Endodermal cell (in vitro differentiated cells): ENCODE results near the gene DNMT3A. TPM values are rescaled to one million over a fixed set of nuclear protein-coding genes. Genes with fewer than 3 reads are reported as not detected.
"Not testable (repeated sequence)": the region's sequence is repeated elsewhere in the genome, so short reads cannot be mapped to it uniquely, and the experiment has no call there.

Source experiments
- DNase-seq: peaks from one replicate; pipeline ENCODE4 v3.0.0-alpha.2; 2017
- H3K27ac ChIP-seq: 2 replicates; pipeline ENCODE4 v1.5.1; 2013; ENCODE audit warnings: mild to moderate bottlenecking, low read depth, low read length, moderate library complexity
- H3K27me3 ChIP-seq: 2 replicates; pipeline ENCODE4 v1.6.1; 2013; ENCODE audit warnings: mild to moderate bottlenecking, low read length, moderate library complexity; ENCODE audit not compliant: insufficient read depth, control insufficient read depth, poor library complexity, severe bottlenecking
- H3K36me3 ChIP-seq: 2 replicates; pipeline ENCODE4 v1.7.0; 2013; ENCODE audit warnings: mild to moderate bottlenecking, low read length, moderate library complexity; ENCODE audit not compliant: control insufficient read depth, insufficient read depth
- H3K4me1 ChIP-seq: one replicate; pipeline ENCODE4 v1.7.0; 2013; ENCODE audit warnings: low read length; ENCODE audit not compliant: control insufficient read depth, insufficient read depth
- H3K4me3 ChIP-seq: 2 replicates; pipeline ENCODE4 v1.5.1; 2013; ENCODE audit warnings: mild to moderate bottlenecking, low read length, moderate library complexity
- H3K9ac ChIP-seq: 2 replicates; pipeline ENCODE4 v1.6.1; 2013; ENCODE audit warnings: mild to moderate bottlenecking, low read length, moderate library complexity; ENCODE audit not compliant: poor library complexity, severe bottlenecking; ENCODE audit errors: extremely low read depth
- H3K9me3 ChIP-seq: 2 replicates; pipeline ENCODE4 v1.6.1; 2013; ENCODE audit warnings: mild to moderate bottlenecking, low read length, moderate library complexity; ENCODE audit not compliant: control insufficient read depth
- H3K27ac Mint-ChIP-seq: 2 replicates; pipeline ENCODE4 v1.8.0; 2020; ENCODE audit warnings: mixed read lengths
- H3K27me3 Mint-ChIP-seq: 2 replicates; pipeline ENCODE4 v1.8.0; 2021; ENCODE audit warnings: mild to moderate bottlenecking, mixed read lengths; ENCODE audit not compliant: insufficient read depth
- H3K36me3 Mint-ChIP-seq: 2 replicates; pipeline ENCODE4 v1.8.0; 2020; ENCODE audit warnings: low read depth, mixed read lengths
- H3K4me1 Mint-ChIP-seq: 2 replicates; pipeline ENCODE4 v1.8.0; 2020; ENCODE audit warnings: mixed read lengths
- H3K4me3 Mint-ChIP-seq: 2 replicates; pipeline ENCODE4 v1.8.0; 2020; ENCODE audit warnings: mild to moderate bottlenecking, moderate library complexity, mixed read lengths
- H3K9me3 Mint-ChIP-seq: 2 replicates; pipeline ENCODE4 v1.8.0; 2020; ENCODE audit warnings: mild to moderate bottlenecking, mixed read lengths
- WGBS, 2 experiments: methylation state at CpG; one replicate each; pipeline versions ENCODE4 v1.1.5 to v1.1.7; 2013; ENCODE audit warnings: missing lambda C conversion rate in 2 of 2, mixed read lengths in 1 of 2; ENCODE audit not compliant: insufficient coverage in 1 of 2, insufficient read length in 1 of 2; 5-methylcytosine and 5-hydroxymethylcytosine counted together
- total RNA-seq, 2 donors: library from RNA; stranded (reverse); fragmentation: NEBNext Ultra II Directional in 1 of 2; extraction: Animal tissue kit (Norgen Biotek cat#: 25700) in 1 of 2; gene quantifications; 2 replicates in 1 of 2; 3 replicates in 1 of 2; pipeline ENCODE4 v1.2.1, GENCODE V29; 2021
- TF ChIP-seq, protein P1 (sequence below): fragments of 200-600 bp; sonication (generic); conservative IDR thresholded peaks from 2 replicates; pipeline ENCODE4 v1.5.0; 2021; ENCODE audit warnings: antibody characterized with exemption, mild to moderate bottlenecking

The DNMT3A gene
- total RNA-seq, 2 donors from 2014 or later = 124 to 139 TPM

DNA sequence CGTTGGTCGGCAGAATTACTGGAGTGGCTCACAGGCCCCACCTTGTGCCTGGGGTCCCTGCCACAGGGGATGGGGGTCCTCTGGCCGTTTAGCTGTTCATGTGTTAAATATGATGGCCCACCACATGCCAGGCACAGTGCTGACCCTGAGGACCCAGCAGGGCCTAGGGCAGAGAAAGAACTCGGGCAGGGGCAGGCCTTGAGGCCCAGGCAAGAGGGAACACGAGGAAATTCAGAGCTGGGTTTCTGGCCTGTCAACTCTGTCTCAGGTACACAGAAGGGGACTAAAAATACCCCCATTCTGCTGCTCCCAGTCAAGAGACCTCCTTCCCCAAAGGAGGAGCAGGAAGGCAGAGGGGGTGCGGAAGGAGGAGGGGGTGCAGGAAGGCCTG lies 66.2 kb downstream of the DNMT3A start:
- Mint-ChIP-seq H3K9me3 (no peaks in the 10 kb centered on the region), H3K27me3 (peaks cover 2% of the 10 kb centered on the region), H3K4me3 (no peak overlapping the region), H3K4me1 (peaks cover 13% of the 10 kb centered on the region), H3K36me3 (no peaks in the 10 kb centered on the region), H3K27ac (no peak overlapping the region)
- H3K27me3 ChIP-seq = no peaks in the 10 kb centered on the region
- no peak overlapping the region for H3K9ac ChIP-seq
- no peak for DNase-seq
- H3K9me3 ChIP-seq = no peaks in the 10 kb centered on the region
- no peaks in the 10 kb centered on the region for H3K4me1 ChIP-seq
- no peak overlapping the region for H3K4me3 ChIP-seq
- WGBS, 2 experiments = 82% methylated on average over 4 to 6 of the region's 6 CpGs
- H3K36me3 ChIP-seq = no peaks in the 10 kb centered on the region
- TF ChIP-seq, protein P1, sequence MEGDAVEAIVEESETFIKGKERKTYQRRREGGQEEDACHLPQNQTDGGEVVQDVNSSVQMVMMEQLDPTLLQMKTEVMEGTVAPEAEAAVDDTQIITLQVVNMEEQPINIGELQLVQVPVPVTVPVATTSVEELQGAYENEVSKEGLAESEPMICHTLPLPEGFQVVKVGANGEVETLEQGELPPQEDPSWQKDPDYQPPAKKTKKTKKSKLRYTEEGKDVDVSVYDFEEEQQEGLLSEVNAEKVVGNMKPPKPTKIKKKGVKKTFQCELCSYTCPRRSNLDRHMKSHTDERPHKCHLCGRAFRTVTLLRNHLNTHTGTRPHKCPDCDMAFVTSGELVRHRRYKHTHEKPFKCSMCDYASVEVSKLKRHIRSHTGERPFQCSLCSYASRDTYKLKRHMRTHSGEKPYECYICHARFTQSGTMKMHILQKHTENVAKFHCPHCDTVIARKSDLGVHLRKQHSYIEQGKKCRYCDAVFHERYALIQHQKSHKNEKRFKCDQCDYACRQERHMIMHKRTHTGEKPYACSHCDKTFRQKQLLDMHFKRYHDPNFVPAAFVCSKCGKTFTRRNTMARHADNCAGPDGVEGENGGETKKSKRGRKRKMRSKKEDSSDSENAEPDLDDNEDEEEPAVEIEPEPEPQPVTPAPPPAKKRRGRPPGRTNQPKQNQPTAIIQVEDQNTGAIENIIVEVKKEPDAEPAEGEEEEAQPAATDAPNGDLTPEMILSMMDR = no peak
- H3K27ac ChIP-seq = no peak overlapping the region

DNA sequence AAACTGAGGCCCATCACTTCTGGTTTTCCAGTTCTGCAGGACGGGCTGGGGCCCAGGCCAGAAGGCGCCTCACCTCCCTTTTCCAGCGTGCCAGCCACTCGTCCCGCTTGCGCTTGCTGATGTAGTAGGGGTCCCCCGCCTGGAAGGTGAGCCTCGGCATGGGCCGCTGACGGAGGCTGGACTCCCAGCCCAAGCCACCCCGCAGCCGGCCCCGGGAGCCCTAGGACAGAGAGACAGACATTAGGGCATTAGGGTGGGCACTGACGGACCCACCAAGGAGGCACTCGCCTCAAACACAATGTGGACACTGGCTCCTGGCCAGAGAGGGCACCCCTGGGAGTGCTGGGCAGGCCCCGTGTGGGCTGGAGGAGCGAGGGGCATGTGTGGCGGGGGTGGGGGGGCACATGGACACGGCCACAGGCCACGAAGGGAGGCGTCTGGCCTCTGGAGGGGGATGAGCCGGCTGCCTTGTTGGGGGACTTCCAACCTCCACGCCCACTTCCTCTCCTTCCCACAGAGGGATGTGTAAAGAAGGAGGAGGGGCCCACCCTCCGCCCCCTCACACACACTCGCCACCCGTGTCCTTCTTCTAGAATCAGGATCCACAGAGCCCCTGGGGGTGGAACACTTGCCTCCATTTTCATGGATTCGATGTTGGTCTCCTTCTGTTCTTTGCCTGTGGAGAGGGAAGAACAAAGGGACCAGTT lies 66.7 kb downstream of the DNMT3A start:
- no peaks in the 10 kb centered on the region for H3K36me3 ChIP-seq
- Mint-ChIP-seq H3K9me3 (no peaks in the 10 kb centered on the region), H3K36me3 (no peaks in the 10 kb centered on the region), H3K4me1 (peaks cover 18% of the 10 kb centered on the region), H3K27me3 (peaks cover 2% of the 10 kb centered on the region), H3K4me3 (no peak overlapping the region), H3K27ac (no peak overlapping the region)
- H3K9me3 ChIP-seq = no peaks in the 10 kb centered on the region
- no peak overlapping the region for H3K9ac ChIP-seq
- WGBS, 2 experiments = 90 to 92% methylated on average over 4 to 27 of the region's 27 CpGs
- no peak overlapping the region for H3K27ac ChIP-seq
- no peak overlapping the region for H3K4me3 ChIP-seq
- DNase-seq = no peak
- H3K27me3 ChIP-seq = no peaks in the 10 kb centered on the region
- TF ChIP-seq, protein P1 = no peak
- peaks cover 3% of the 10 kb centered on the region for H3K4me1 ChIP-seq

DNA sequence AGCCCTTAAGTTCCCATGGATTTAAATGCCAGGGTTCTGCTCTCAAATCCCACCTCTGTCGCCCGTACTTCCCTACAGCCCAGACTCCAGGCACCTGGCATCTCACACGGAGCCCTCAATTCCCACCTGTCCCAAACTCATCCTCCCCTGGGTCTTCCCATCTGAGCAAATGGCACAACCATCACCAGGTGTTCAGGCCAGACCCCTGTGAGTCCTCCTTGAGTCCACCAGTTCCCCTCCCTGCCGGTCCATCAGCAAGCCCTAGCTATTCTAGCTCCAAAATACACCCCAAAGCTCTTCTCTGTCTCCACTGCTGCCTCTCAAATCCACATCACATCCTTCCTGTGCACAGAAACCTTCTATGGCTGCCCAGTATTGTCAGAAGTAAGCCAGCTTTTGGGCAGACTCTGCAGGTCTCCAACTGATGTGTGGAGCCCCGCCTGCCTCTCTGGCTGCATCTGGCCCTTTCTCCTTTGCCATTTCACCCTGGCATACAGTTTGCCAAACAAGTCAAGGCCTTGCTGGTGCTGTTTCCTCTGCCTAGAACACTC lies 67.7 kb downstream of the DNMT3A start:
- Histone ChIP-seq H3K27me3 (no peaks in the 10 kb centered on the region), H3K4me3 (no peak overlapping the region), H3K9me3 (no peaks in the 10 kb centered on the region), H3K27ac (no peak overlapping the region), H3K9ac (no peak overlapping the region), H3K36me3 (no peaks in the 10 kb centered on the region), H3K4me1 (peaks cover 5% of the 10 kb centered on the region)
- no peak overlapping the region for H3K4me3 Mint-ChIP-seq
- no peak overlapping the region for H3K27ac Mint-ChIP-seq
- peaks cover 2% of the 10 kb centered on the region for H3K36me3 Mint-ChIP-seq
- WGBS, 2 experiments = 86 to 94% methylated on average over 2 to 5 of the region's 5 CpGs
- peaks cover 2% of the 10 kb centered on the region for H3K27me3 Mint-ChIP-seq
- H3K4me1 Mint-ChIP-seq = peaks cover 25% of the 10 kb centered on the region
- TF ChIP-seq, protein P1 = no peak
- no peaks in the 10 kb centered on the region for H3K9me3 Mint-ChIP-seq
- no peak for DNase-seq

DNA sequence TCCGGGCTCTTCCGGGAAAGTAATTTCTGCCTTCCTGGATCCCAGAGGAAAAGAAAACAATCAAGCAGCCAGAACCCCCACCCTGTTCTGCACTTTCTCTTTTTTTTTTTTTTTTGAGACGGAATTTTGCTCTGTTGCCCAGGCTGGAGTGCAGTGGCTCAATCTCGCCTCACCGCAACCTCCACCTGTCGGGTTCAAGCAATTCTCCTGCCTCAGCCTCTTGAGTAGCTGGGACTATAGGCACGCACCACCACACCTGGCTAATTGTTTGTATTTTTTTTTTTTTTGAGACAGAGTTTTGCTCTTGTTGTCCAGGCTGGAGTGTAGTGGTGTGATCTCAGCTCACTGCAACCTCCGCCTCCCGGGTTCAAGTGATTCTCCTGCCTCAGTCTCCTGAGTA lies 69.0 kb downstream of the DNMT3A start:
- H3K27ac ChIP-seq, H3K4me1 ChIP-seq, H3K4me3 ChIP-seq, H3K27me3 Mint-ChIP-seq, H3K9ac ChIP-seq, H3K9me3 ChIP-seq, DNase-seq, H3K27ac Mint-ChIP-seq, H3K9me3 Mint-ChIP-seq, H3K4me3 Mint-ChIP-seq, H3K36me3 ChIP-seq, H3K36me3 Mint-ChIP-seq, H3K27me3 ChIP-seq: not testable (repeated sequence)
- peaks cover 18% of the 10 kb centered on the region for H3K4me1 Mint-ChIP-seq
- WGBS, 2 experiments = 75 to 90% methylated on average over 2 to 8 of the region's 9 CpGs
